OCI-LY7 (cell line): ENCODE measurements around the gene TOP2A.
"Not testable (repeated sequence)": the region's sequence is repeated elsewhere in the genome, so short reads cannot be mapped to it uniquely, and the experiment has no call there.

Source experiments
- EZH2phosphoT487 ChIP-seq: fragments of 200-600 bp; sonication (generic); IDR thresholded peaks from 2 replicates; pipeline ENCODE4 v1.6.1; 2018; ENCODE audit warnings: low read depth, borderline replicate concordance, mild to moderate bottlenecking, mixed run types, antibody characterized with exemption, low read length, moderate library complexity, mixed read lengths
- TF ChIP-seq, protein P1 (sequence below): fragments of 200-600 bp; sonication (generic); conservative IDR thresholded peaks from 2 replicates; pipeline ENCODE4 v1.5.1; 2014; ENCODE audit warnings: mild to moderate bottlenecking, antibody characterized with exemption, low read length, moderate library complexity, mixed read lengths

DNA sequence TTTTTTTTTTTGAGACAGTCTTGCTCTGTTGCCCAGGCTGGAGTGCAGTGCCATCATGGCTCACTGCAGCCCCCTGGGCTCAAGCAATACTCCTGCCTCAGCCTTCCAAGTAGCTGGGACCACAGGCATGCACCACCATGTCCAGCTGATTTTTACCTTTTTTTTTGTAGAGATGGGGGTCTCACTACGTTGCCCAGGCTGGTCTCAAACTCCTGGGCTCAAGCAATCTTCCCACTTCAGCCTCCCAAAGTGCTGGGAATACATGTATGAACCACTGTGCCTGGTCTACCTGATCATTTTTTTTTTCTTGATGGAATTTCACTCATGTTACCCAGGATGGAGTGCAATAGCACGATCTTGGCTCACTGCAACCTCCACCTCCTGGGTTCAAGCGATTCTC lies 31.1 kb downstream of the TOP2A start:
- TF ChIP-seq, protein P1, sequence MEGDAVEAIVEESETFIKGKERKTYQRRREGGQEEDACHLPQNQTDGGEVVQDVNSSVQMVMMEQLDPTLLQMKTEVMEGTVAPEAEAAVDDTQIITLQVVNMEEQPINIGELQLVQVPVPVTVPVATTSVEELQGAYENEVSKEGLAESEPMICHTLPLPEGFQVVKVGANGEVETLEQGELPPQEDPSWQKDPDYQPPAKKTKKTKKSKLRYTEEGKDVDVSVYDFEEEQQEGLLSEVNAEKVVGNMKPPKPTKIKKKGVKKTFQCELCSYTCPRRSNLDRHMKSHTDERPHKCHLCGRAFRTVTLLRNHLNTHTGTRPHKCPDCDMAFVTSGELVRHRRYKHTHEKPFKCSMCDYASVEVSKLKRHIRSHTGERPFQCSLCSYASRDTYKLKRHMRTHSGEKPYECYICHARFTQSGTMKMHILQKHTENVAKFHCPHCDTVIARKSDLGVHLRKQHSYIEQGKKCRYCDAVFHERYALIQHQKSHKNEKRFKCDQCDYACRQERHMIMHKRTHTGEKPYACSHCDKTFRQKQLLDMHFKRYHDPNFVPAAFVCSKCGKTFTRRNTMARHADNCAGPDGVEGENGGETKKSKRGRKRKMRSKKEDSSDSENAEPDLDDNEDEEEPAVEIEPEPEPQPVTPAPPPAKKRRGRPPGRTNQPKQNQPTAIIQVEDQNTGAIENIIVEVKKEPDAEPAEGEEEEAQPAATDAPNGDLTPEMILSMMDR: not testable (repeated sequence)
- TF ChIP-seq EZH2phosphoT487: not testable (repeated sequence)
